Keratinocyte (primary cell): ENCODE results near the gene STRADB.

ENCODE experiments used
- CTCF ChIP-seq, 3 experiments: IDR thresholded peaks in 1 of 3; conservative IDR thresholded peaks in 1 of 3; optimal IDR thresholded peaks in 1 of 3; 2 replicates in 2 of 3; 3 replicates in 1 of 3; pipeline versions ENCODE3 to v1.5.1; 2011; ENCODE audit warnings: low read length in 3 of 3, mild to moderate bottlenecking in 3 of 3, moderate library complexity in 2 of 3, control low read depth in 1 of 3, inconsistent platforms in 1 of 3; ENCODE audit not compliant: insufficient read depth in 2 of 3; ENCODE audit errors: extremely low read depth in 1 of 3
- EZH2 ChIP-seq: IDR thresholded peaks from one replicate; pipeline ENCODE4 v1.6.1; 2012; ENCODE audit warnings: inconsistent platforms, mild to moderate bottlenecking, low read length, moderate library complexity

- TF ChIP-seq CTCF (optimal IDR thresholded peaks at IDR 0.05 in 1 of 3, IDR thresholded peaks at IDR 0.05 in 1 of 3, conservative IDR thresholded peaks at IDR 0.05 in 1 of 3; ENCODE audit: extremely low read depth in 1 of 3, insufficient read depth in 2 of 3, low read length in 3 of 3), result no peak
- TF ChIP-seq EZH2, result no peak
Measured at GRCh38 chr2:201419986-201420385, 31.6 kb upstream of the STRADB start.
